HG02938 (cell line): ENCODE measurements around the gene STX17.
"Not testable (repeated sequence)": the region's sequence is repeated elsewhere in the genome, so short reads cannot be mapped to it uniquely, and the experiment has no call there.

Source experiments
- ATAC-seq: cut with Tn5 transposase; IDR thresholded peaks from one replicate; pipeline ENCODE4 v1.9.1; 2021; ENCODE audit warnings: mild to moderate bottlenecking, moderate library complexity; ENCODE audit not compliant: unreplicated experiment

STX17 gene

DNA sequence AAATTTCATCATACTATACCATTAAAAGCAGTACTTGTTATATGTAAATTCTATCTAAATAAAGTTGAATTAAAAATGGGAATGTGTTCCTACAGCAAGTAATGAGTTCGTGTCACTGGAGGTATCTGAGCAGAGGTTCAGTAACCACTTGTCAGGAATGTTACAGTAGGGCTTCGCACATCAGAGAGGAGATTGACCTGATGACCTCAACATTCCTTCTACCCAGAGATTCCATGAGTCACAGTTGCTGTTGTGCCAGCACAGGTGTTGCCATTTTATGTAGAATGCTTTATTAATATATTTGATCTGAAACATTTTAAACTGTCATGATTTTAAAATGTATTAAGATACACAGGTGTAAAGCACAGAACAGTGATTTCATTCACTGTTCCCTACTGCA is 60.3 kb downstream of the STX17 start:
- ATAC-seq, result no peak

- no peak for ATAC-seq
These were observed 61.0 kb downstream of the STX17 start for GRCh38 chr9:99967457-99967856.

- no peak for ATAC-seq
These were observed 64.0 kb downstream of the STX17 start for GRCh38 chr9:99970481-99970880.

DNA sequence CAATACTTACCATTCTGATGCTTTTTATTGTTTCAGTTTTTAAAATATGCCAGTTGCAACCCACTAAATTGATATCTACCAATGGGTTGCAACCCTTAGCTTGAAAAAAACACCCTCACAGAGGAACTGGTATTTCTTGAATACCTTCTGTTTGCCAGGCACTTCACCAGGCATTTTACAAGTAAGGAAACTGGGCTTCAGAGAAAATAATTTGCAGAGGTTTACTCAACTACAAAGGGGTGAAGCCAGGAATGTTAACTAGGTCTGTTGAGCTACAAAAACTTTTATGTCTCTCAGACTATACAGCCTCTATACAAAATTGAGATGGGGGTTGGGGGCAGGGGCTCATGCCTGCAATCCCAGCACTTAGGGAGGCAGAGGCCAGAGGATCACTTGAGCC is 65.0 kb downstream of the STX17 start:
- no peak for ATAC-seq

DNA sequence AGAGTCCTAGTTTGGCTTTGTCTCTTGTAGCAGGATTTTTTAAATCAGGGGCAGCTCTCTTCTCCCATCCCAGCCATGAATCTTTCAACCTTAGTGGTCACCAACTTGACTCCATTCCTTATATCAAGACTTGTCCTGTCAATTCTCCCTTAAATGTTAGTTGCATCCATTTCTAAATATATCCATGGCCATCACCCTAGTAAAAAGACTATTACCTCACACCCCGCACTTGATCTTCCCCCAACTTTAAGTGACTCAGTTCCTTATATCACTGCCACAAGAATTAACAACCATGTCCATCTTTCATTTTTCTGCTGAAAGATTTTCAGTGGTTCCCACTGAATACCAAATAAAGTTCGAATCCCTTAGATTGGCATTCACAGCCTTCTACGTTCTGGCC is 67.0 kb downstream of the STX17 start:
- no peak for ATAC-seq

DNA sequence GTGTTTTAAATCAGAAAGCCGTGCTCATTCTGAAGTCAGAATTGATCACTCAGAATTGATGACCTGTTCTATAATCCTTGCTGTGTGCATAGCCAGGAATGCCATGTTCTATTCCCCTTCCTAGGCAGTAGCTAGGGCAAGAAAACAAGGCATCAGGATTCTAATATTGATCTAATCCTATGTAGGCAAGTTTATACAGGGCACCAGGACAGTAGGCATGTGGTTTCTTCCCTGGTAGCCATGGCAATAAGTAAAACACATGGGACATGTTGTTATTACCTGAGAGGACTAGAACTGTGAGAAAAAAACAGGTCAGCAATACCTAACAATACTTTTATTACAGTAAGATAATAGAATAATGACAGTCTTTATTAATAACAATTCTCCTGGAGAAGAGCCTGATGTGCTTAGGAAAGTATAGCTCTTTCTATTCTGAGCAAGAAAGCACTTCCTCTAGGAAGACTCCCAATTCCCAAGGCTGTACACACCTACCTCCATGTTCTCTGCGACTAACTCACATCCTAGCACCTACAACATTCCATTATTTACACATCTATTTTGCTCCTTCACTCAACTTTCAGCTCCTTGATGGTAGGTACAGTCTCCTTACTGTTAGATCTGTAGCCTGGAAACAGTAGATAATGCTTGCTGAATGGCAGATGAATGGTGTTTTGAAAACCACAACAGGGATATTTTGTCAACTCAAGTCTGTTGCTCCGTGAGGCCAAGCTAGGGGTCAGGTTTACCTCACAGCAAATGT is 70.8 kb downstream of the STX17 start:
- no peak for ATAC-seq

DNA sequence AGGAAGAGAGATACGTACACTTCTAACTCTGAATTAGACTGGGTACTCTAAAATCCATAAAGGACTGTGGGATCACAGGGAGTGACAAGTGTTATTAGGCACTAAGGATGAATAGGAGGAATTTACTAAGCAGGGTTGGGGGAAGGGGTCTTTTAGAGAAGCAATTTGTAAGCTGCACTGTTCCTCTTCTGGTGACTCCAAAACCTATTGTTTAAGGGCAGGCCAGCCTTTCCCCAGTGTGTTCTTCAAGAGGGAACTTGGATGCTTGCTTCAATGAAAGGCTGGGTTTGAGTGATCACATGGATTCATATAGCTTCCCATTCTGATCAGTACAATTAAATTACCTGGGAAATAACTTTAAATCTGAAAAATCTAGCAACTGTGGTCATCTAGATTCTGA is 71.8 kb downstream of the STX17 start:
- no peak for ATAC-seq

DNA sequence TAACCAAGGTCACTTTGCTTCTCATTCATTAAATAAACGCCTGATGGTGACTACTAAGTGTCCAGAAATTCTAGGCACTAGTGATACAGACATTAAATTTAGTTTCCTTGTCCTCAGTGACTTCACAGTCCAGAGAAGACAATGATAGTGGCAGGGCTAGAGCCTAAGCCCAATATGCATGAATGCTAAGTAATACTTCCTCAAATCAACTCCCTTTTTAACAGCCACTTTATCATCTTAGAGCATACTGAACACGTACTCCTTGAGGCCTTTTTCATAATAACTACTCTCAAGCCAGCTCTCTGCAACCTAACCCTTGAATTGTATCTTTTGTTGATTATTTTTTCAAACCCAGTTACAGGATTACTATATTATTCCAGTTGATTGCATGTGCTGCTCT is 74.1 kb downstream of the STX17 start:
- ATAC-seq, result no peak

GRCh38 chr9:99986642-99987041 is 80.2 kb downstream of the STX17 start:
- ATAC-seq, result no peak

- ATAC-seq, result not testable (repeated sequence)
These were observed 84.1 kb downstream of the STX17 start for GRCh38 chr9:99990508-99990907.

GRCh38 chr9:99998266-99998665 is 91.8 kb downstream of the STX17 start:
- no peak for ATAC-seq

GRCh38 chr9:99998866-99999265 is 92.4 kb downstream of the STX17 start:
- ATAC-seq, result no peak

DNA sequence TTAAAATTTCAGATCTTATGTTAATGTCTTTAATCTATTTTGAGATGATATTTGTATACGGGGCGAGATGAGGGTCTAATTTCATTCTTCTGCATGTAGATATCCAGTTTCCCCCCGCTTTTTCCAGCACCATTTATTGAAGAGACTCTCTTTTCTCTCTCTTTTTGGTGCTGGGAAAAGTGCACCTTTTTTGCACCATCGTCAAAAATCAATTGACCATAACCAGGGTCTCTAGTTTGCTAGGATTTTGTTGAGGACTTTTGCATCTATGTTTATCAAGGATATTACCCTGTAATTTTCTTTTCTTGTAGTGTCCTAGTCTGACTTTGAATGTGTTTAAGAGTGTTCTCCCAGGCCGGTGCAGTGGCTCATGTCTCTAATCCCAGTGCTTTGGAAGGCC is 93.3 kb downstream of the STX17 start:
- ATAC-seq, result no peak

DNA sequence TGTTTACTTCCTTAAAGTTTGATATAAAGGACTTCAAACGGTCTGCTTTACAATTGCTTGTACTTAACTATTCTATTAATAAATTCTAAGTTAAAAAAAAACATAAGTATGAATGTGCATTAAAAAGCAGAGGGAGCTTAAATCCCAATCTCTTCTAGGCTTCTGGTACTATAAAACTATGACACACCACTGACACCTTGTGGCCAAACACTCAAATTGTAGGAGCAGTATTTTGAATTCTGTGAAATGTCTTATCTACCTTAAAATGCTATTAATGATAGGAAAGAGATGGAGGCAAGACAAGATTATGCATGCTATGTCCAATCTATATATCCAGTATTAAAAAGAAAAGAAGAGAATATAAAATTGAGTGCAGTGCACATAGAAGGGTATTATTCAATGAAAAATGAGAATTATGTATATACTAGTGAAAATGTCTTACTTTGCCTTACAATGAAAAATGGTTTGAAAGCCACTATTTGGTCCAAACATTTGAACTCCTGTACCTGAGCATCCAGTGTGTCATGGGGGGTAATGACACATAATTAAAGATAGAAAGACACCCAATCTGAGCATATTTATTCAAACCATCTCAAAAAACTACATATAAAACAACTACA is 104.7 kb downstream of the STX17 start:
- ATAC-seq, result no peak

DNA sequence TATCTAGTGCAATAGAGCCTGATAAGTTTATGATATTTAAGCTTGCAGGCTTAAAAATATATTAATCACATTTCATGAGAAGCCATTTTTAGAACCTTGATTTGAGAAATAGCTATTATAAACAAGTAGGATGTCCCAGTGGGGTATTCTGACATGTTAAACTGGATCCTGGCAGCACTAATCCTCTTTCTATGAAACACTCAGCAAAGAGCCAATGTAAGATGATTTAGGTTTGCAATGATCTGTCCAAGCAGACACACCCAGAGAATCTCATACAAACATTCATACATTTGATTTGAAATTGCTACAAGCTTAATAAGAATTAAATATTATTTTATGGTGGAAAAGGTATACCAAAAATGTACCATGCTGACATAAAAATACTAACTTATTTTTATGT is 105.8 kb downstream of the STX17 start:
- no peak for ATAC-seq

DNA sequence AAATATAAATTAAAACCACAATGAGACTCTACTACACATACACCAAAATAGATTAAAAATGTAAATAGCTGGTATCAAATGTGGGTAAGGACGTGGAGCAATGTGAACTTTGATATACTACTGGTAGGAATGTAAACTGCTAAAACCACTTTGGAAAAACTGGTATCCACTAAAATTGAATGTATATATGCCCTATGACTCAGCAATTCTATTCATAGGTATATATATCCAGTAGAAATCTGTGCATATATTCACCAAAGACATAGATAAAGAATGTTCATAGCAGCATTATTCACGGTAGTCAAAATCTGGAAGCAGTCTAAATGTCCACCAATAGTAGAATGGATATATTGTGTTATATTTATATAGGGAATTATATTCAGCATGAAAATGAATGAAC is 107.1 kb downstream of the STX17 start:
- ATAC-seq, result no peak

- no peak for ATAC-seq
These were observed 108.4 kb downstream of the STX17 start for GRCh38 chr9:100014846-100015245.

DNA sequence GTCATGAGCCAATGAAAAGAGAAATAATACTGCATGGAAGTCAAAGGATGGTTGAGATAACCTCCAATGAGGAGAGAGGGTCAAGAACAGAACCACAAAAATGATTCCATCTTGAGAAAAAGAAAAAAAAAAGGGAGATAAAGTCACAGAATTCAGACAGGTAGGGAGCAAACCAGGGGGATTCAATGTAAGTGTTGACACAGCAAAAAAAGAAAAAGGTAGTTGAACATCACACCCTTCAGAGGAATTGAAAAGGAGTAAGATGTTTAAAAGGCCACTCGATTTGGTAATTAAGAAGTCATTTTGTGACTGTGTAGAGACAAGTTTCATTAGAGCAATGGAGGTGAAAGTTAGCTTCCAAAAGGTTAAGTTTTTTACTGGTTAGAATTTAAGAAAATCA is 113.1 kb downstream of the STX17 start:
- no peak for ATAC-seq
